ENCODE measurements around the gene FBXO46.
A peak's percentile ranks its signal among the peaks of the same experiment; 100 is the strongest.

FBXO46 gene

DNA sequence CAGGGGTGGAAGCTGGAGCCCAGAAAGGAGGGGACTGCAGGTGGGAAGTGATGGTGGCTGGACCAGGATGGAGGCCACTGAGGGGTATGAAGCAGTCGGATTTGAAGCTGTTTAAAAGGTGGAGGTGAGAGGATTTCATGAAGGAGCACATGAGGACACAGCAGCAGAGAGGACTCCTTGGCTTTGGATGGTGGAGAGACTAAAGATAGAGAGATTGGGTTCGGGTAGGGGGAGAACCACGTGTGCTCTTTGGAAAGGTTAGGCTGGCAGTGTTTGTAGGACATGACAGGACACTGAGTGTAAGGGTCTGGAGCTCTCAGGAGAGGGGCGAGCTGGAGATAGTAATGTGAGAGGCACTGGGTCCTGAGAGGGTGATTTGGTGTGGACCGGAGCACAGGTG, 47.8 kb downstream of the FBXO46 start:
- DNase-seq (ENCODE audit: low read depth): no peak

DNA sequence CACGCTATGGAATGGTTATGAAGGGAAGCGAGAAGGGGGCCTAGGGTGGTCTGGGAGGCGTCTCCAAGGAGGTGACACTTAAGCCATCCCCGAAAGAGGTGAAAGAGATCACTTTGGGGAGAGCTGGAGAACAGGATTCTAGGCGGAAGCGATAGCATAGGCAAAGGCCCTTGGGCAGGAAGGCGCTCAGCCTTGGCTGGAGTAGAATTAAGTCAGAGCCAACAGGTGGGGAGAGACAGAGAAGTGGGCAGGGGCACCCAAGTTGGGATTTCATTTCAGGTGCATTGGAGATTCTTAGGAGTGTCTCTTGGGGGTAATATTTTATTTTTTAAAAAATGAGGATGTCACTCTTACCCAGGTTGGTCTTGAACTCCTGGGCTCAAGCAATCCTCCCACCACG, 48.6 kb downstream of the FBXO46 start:
- DNase-seq (ENCODE audit: low read depth): no peak

DNA sequence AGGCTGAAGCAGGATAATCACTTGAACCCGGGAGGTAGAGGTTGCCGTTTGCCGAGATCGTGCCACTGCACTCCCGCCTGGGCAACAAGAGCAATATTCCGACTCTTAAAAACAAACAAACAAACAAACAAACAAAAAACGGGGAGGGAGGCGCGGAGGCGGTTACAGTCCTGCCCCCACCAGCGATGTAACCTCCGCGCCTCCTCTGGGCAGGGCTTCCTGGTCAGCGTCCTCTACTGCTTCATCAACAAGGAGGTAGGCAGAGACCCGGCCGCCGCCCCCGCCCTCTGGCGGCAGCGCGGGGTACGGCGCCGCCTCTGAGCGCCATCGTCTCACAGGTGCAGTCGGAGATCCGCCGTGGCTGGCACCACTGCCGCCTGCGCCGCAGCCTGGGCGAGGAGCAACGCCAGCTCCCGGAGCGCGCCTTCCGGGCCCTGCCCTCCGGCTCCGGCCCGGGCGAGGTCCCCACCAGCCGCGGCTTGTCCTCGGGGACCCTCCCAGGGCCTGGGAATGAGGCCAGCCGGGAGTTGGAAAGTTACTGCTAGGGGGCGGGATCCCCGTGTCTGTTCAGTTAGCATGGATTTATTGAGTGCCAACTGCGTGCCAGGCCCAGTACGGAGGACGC, 49.2 kb downstream of the FBXO46 start:
- DNase-seq (ENCODE audit: low read depth): peak; percentile 74

DNA sequence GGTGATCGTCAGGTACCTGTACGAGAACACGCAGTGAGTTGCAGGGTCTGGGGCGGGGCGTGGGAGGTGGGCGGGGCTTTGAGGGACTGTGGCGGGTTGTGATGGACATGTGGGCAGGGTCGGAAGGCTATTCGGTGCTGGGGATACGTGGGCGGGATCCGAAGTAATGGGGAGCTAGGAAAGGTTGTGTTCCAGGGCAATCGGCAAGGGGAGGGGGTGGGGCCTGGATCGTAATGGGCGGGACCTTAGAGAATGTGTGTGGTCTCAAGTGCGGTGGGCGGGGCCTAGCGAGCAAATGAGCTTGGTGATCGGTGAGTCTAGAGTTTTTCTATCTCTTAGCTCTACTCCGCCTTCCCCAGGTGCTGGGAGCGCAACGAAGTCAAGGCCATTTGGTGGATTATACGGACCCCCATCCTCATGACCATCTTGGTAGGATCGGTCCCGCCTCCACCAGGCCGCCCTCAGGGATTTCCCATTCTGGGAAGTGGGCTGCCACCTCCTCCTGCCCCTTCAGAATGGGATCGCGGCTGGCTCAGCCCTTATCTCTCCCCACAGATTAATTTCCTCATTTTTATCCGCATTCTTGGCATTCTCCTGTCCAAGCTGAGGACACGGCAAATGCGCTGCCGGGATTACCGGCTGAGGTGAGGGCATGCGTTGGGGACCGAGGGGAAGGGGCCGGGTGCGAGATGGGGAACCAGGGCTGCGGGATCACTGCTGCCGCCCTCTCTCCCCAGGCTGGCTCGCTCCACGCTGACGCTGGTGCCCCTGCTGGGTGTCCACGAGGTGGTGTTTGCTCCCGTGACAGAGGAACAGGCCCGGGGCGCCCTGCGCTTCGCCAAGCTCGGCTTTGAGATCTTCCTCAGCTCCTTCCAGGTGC, 53.1 kb downstream of the FBXO46 start:
- peak; percentile 94 for DNase-seq (ENCODE audit: low read depth)

DNA sequence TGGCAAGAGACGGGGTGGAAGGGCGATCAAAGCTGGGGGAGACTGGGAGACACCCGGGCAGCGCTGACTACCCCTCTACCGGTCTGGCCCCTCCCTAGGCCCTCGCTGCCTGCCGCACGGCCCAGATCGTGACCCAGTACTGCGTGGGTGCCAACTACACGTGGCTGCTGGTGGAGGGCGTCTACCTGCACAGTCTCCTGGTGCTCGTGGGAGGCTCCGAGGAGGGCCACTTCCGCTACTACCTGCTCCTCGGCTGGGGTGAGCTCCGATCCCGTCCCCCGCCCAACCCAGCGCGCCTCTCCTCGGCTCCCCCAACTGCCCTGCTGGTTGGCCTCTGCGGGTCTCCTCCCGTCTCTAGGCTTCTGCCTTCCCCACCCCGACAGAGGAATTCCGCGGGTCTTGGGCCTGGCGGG, 53.8 kb downstream of the FBXO46 start:
- no peak for DNase-seq (ENCODE audit: low read depth)

DNA sequence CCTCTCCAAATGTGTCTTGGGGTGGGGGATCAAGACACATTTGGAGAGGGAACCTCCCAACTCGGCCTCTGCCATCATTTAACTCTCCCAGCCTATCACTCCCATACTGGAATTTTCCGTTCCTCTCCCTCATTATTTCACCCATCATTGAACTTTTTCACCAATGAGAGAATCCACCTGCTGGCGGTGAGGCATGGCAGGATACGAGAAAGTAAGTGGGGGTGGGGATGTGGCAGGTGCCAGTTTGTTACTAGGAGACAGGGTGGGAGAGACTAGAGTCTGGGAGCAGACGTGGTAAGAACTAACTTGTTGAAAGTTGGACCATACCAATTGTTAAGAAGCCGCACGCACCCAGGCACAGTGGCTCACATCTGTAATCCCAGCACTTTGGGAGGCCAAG, 55.8 kb downstream of the FBXO46 start:
- DNase-seq (ENCODE audit: low read depth): no peak

DNA sequence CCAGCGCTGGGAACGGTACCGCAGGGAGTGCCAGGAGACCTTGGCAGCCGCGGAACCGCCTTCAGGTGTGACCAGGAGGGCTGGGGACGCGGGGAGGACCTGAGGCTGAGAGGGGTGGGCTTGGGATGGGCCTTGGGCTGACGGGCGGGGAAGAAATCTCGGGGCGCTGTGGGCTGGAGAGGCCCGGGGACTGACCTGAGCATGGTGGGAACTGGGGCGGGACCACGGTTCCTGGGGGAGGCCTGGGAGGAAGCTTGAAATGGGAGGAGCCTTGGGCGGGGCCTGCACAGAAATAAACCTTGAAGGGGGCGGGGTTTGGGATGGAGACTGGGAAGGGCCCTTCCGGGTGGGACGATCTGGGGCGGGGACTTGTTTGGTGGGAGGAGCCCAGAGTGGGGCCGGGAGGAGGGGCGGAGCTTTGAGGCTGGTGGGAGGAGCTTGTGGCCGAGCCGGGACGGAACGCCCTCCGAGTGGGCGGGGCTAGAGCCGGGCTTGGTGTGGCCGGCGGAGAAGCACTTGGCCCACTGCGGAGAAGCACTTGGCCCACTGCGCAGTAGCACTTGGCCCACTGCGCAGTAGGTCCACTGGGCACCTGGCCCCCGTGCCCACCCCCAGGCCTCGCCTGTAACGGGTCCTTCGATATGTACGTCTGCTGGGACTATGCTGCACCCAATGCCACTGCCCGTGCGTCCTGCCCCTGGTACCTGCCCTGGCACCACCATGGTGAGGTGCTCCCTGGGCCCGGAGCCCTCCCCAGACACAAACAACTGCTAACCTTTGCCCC, 59.8 kb downstream of the FBXO46 start:
- peak; percentile 82 for DNase-seq (ENCODE audit: low read depth)

DNA sequence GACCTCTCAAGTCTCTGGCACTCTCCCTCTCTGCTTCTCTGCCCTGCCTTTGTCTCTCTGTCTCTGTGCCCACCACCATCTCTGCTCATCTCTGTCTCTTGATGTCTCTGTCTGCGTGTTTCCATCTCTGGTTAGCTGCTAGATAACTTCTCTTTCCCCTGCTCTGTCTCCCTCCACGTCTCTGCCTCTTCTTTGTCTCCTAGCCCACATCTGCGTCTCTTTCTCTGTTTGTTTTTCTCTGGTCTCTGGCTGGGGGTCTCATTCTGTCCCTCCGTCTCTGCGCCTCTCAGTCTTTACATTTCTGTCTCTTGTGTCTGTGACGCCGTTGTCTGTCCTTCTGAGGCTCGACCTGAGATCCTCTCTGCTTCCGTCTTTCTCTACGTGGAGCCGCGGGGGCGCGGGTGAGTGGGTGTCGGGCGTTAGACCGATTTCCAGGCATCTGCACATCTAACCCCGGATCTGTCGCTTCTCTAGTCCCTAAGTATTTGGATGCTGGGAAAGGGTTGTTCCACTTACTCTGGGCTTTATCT, 62.3 kb downstream of the FBXO46 start:
- no peak for DNase-seq (ENCODE audit: low read depth)

DNA sequence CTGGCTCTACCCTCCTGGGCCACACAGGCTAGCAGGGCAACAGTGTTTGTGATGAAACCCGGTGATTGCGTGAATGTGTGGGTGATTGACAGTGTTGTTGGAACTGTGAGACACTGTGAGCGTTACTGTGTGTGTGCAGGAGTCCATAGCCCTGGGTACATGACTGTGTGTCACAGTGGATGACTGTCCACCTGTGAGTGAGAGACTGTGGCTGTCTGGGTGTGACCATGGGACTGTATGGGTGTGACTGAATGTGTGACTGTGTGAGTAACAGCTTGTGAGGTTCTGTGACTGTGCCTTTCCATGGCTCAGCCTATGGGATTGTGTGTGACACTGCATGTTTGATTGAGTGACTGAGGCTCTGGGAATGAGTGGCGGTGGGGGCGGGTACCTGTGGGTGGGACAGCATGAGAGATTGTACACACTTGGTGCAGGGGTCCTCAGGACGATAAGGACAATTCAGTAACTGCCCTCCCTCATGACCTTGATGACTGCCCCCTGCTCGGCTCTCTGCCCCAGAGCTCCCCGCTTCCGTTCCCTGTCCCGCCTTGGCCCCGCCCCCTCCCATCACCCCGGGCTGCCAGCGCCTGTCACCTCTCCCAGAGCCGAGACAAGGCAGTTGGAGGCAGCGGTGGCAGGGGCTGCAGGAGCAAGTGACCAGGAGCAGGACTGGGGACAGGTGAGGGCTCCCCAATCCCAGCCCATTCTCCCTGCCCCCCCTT, 62.9 kb downstream of the FBXO46 start, which contains the start of gene GIPR:
Gene GIPR (plus strand): TSS at position 602 of the 722 bp plus-strand sequence. CDS start 1,300 bp downstream, outside the sequence.
- DNase-seq (ENCODE audit: low read depth): peak; percentile 30

DNA sequence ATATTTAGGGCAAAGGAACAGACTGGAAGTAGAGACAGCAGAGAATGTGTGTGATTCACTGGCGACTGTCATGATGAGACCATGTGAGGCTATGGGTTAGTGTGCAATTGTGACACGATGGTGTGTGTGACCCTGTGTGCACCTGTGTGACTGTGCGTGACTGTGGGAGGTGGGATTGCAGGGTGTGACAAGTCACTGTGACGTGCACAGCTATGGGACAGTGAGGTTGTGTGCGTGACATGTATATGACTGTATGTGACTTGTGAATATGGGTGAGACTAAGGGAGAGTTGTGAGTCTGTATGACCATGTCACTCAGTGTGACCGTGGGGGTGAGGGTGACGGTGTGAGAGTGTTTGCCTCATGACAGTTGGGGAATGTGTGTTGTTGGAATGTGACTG, 66.1 kb downstream of the FBXO46 start:
- no peak for DNase-seq (ENCODE audit: low read depth)

DNA sequence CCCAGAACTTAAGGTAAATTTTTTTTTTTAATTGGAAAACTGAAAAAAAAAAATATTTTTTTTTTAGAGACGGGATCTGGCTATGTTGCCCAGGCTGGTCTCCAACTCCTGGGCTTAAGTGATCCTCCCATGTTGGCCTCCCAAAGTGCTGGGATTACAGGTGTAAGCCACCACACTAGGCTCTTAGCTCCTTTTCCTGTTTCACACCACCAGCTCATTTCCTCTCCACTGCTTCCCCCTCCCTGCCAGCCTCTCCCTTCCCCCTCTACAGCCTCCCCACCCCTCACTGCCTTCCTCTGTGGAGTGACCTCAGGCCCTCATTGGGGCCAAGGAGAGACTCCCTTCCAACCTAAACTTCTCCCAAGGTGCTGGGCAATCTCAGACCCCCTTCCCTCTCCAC, 66.9 kb downstream of the FBXO46 start:
- DNase-seq (ENCODE audit: low read depth): no peak

DNA sequence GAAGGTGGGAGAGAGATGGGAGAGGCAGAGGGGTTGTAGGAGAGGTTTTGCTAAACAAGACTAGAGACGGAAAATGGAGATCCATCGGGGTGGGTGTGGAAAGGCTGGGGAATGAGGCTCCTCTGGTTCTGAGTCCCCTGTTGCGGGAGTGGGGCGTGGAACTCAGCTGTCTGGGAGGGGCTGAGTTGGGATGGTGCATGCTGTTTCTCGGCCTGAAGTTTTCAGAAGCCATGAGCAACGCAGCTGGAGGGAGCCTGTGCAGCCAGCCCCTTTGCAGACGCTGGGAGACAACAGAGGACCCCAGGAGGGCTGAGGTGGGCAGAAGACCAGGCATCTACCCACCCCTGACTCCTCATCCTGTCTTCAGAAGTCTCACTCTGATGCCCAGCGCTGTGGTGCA, 70.1 kb downstream of the FBXO46 start:
- no peak for DNase-seq (ENCODE audit: low read depth)

Data from amniotic epithelial cell (primary cell).